ENCODE data around the gene ZNF835.

Gene ZNF835

GRCh38 chr19:56661248-56661647 lies 10.3 kb downstream of the ZNF835 start:
- DNase-seq = no peak

DNA sequence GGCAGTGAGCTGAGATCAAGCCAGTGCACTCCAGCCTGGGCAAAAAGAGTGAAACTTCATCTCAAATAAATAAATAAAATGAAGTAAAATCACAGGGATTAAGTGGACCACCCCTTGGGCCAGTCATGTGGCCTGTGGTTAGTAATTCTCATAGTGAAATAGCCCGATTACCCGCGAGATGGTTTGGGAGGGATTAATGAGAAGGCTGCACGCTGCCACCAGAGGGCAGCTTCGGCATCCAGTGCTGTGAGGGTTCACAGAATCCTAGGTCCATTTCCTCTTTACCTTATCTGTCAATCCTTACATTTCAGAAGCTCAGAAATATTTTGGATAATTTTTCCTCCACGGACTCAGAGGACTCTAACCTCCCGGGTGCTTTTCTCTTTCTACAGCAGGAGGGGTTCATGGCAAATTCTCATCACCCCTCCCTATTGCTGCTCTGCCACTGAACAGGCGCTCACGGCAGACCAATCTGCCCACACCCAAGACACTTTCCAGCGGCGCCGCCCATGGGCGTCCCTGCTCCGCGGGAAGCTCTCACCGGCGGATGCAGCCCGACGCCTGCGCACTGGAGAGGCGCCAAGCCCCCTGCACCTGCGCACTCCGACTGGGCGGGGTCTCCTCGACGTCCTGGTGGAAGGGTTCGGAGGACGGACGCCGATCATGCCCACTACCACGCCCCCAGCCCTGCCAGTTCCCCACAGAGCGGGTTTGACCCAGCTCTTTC lies 11.0 kb downstream of the ZNF835 start:
- peak; percentile 72 for DNase-seq

DNA sequence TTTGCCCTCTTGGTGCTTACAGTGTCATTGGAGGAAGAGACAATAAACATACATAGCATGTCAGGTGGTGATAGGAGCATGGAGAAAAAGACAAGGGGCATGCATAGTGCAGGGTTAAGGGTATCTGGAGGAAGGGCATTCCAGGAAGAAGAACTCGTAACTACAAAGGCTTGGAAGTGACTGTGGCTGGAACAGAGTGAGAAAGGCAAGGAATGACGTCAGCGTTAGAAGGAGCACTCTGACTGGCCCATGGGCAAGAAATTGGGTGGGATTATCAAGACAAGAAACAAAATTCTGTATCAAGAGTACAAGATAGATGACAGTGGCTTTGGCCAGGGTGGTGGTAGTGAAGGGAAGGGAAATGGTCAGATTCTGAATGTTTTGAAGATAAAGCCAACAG lies 17.4 kb downstream of the ZNF835 start:
- DNase-seq = no peak

DNA sequence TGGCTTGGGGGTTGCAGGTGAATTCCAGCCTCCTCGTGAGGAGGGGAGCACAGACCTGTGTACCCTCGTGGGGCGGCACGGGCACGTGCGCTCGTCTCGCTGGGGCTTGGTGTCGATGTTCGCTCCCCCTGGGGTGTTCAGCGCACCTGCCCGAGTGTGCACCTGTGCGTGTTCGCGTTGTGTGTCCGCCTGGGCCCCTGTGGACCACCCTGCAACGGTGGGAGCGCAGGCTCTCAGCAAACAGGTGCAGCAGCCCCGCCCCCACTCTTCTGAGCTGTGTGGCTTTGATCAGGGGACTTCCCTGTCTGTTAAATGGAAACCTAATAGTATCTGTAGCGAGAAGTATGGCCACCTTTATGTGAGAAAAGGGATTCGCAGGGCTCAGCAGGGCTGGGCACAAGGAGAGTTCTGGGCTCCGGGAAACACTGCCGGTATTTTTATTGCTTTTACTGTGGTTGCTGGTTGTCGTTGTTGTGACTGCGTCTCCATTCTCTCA lies 28.0 kb downstream of the ZNF835 start:
- peak; percentile 32 for DNase-seq

DNA sequence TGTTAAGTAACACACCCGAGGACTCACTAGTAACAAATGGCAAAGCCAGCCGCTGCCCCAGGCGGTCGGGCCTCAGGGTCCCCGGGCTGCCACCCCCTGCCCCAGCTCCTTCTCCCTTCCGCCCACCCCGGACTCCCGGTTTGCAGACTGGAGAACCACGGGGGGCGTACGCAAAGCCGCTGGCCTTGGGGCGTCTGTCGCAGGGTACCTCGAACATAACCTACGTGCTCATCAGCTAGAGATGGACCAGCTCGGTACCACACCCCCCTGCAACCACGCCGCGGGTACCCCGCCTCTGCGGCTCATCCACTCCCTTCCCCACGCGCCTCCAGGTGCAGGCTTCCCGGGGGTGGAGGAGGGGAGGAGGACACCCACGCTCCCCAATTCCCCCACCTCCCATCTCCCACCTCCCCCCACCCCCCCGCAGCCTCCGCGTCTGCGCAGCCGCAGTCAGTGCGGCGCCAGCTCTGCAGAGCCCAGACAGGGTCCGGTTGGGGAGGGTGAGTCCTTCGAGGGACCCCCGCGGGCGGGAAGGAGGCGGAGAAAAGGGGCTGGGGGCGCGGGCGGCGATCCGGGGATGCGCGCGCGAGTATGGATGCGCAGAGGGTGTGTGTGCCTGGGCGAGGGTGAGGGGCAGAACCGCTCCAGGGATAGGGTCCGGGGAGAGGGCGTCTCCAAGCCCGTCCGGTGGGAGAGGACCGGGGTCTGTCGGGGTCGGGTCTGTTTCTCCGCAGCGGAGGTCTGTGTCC lies 28.7 kb downstream of the ZNF835 start, which contains the start of gene SMIM17:
TSS of gene SMIM17 (plus strand) at position 449 of the 749 bp plus-strand sequence. CDS start 2,509 bp downstream, outside the sequence.
- peak; percentile 35 for DNase-seq

DNA sequence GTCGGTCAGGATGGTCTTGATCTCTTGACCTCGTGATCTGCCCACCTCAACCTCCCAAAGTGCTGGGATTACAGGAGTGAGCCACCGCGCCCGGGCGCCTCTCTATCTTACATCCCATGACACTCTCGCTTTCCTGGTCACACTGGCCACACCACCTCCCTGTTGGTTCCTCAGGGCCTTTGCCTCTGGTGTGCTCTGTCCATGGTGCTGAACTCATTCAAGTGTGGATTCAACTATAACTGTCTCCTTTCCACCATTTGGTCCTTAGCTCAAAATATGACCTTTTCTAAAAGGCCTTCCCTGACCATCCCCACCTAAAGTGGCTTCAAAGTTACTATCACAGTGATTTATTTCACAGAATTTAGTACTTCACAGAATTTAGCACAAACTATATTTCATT lies 32.3 kb downstream of the ZNF835 start:
- no peak for DNase-seq

DNA sequence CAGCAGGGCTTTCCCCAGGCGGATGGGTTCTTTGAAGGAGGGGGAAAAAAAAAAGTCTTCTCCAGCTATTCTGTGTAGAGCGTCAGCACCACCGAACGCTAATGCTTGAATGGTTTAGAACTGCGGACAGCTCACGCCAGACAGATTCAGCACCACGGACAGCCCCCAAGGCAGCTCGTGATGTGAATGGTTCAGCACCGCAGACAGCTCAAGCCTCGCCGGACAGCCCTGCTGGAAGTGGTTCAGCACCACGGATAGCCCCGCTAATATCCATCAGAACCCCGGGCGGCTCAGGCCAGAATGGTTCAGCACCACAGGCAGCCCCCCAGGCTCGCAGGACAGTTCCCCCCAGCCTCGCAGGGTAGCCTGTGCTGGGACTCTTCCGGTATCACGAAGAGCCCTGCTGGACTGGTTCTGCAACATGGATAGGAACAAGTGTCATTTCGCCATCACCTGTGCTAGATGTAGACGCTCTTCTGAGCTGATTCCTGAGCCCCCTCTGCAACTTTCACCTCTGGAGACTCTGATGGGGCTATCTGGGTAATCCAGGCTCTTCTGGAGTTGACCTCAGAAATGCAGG lies 33.5 kb downstream of the ZNF835 start:
- peak; percentile 82 for DNase-seq

- no peak for DNase-seq
Measured at GRCh38 chr19:56633021-56633420, 38.5 kb downstream of the ZNF835 start.

DNA sequence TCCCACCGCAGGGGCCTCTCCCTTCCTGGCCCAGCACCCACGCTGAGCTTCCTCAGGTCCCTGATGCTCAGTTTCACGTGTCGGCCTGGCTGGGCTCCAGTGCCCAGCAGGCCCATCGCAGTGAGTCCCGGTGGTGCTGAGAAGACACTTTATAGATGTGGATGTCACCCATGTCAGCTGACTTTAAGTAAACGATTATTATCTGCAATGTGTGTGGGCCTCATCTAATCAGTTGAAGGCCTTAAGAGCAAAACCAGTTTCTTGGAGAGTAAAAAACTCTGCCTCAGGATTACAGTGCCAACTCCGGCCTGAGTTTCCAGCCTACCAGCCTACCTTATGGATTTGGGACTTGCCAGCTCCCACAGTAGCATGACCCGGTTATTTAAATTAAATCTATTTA lies 45.8 kb downstream of the ZNF835 start:
- no peak for DNase-seq

GRCh38 chr19:56623006-56623405 lies 48.6 kb downstream of the ZNF835 start:
- DNase-seq = no peak

DNA sequence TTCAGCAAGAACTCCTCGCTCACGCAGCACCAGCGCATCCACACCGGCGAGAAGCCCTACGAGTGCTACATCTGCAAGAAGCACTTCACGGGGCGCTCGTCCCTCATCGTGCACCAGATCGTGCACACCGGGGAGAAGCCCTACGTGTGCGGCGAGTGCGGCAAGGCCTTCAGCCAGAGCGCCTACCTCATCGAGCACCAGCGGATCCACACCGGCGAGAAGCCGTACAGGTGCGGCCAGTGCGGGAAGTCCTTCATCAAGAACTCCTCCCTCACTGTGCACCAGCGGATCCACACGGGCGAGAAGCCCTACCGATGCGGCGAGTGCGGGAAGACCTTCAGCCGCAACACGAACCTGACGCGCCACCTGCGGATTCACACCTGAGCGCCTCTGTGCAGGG lies 49.2 kb downstream of the ZNF835 start:
- DNase-seq = no peak

GRCh38 chr19:56619121-56619520 lies 52.4 kb downstream of the ZNF835 start:
- DNase-seq = no peak

- no peak for DNase-seq
Measured at GRCh38 chr19:56617531-56617930, 54.0 kb downstream of the ZNF835 start.

DNA sequence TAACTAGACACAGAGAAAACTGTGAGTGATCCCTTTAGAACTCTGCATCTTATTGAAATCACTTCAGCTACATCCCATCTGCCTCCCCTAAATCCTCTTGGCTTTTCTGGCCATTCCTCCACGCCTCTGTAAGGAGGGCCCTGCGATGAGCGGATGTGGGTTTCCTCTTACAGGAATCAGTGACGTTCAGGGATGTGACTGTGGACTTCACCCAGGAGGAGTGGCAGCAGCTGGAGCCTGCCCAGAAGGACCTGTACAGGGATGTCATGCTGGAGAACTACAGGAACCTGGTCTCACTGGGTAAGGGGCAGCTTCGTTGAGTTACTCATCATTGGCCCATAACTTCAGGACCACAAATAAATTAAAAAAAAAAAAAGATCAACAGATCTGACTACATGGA lies 57.9 kb downstream of the ZNF835 start:
- DNase-seq = no peak

- DNase-seq = no peak
Measured at GRCh38 chr19:56612737-56613136, 58.8 kb downstream of the ZNF835 start.
